GM19463 (cell line): ENCODE measurements around the gene ABCA4.

Experiments
- ATAC-seq: cut with Tn5 transposase; IDR thresholded peaks from one replicate; pipeline ENCODE4 v1.9.1; 2021; ENCODE audit warnings: mild to moderate bottlenecking, moderate library complexity; ENCODE audit not compliant: unreplicated experiment

ABCA4 gene

GRCh38 chr1:94031154-94031553 lies 89.8 kb downstream of the ABCA4 start:
- no peak for ATAC-seq

GRCh38 chr1:94029130-94029993 lies 91.6 kb downstream of the ABCA4 start:
- ATAC-seq = no peak

GRCh38 chr1:94027721-94028515 lies 93.0 kb downstream of the ABCA4 start:
- ATAC-seq = no peak

GRCh38 chr1:94026619-94027380 lies 94.1 kb downstream of the ABCA4 start:
- no peak for ATAC-seq

- ATAC-seq = no peak
Observed at GRCh38 chr1:94025383-94026340, 95.3 kb downstream of the ABCA4 start.

DNA sequence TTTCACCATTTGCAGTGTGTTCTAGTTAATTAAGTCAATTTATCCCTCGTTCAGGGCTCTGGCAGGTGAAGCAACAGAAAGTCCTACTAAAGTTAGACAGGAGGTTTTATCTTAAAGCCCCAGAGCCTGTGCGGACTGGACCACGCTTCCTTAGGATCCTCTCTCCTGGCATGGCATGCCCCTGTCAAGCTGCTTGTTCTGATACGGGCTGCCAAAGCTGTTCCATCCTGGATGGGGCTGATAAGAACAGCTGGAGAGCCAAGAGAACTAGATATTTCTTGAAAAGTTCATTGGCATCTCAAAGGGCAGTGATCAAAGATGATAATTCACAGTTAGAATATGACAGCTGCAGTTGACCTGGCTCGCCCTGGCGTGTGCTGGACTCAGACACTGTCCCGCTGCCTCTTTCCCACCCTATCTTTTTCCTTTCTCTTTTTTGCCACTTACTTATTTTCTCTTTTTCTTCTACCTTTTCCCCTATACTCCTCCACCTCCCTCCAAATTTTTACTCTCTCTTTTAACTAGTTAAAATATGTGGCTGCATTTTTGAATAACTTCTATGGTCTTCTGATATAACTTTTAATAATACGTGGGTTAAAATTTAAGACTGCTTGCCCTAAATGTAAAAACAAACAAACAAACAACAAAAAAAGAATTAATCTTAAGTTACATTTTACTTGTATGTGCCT lies 96.7 kb downstream of the ABCA4 start:
- ATAC-seq = no peak

GRCh38 chr1:94022471-94023189 lies 98.3 kb downstream of the ABCA4 start:
- no peak for ATAC-seq

DNA sequence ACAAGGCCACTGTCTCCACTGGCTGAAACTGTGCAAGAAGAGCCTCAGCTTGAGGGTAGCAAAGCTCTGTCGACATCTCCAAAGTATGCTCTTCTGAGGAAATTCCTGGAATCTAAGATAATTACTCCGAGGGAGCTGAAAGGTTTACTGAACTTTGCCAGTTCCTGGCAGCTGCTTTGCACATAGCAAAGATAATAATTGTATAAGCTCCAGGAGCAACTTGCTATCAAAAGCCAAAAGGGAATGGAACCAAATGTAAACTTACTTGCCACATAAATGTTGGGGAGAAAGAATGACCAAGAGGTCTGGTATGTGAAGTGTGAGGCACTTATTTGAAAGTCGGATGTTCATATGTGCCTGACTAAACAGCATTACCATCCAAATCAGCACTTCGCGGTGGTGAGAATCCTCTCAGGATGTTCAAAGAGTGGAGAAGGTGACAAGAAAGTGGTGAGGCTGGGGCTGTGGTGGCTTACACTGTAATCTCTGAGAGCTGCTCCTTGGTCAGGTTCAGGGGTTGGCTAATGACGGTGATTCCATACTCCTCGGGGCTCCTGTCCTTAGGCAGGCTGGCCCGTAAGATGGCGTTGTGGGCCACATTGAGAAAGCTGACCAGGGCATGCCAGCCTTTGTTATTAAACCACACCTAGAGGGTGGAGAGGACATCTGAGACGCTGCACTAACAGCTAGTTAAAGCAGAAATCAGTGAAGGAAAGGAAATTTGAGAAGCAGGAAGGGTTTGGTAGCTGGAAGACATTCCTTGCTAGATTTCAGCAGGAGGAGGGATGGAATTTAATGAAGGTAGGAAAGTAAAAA lies 100.0 kb downstream of the ABCA4 start:
- ATAC-seq = no peak

- no peak for ATAC-seq
Observed at GRCh38 chr1:94019327-94019726, 101.6 kb downstream of the ABCA4 start.

GRCh38 chr1:94017155-94017829 lies 103.7 kb downstream of the ABCA4 start:
- ATAC-seq = no peak

DNA sequence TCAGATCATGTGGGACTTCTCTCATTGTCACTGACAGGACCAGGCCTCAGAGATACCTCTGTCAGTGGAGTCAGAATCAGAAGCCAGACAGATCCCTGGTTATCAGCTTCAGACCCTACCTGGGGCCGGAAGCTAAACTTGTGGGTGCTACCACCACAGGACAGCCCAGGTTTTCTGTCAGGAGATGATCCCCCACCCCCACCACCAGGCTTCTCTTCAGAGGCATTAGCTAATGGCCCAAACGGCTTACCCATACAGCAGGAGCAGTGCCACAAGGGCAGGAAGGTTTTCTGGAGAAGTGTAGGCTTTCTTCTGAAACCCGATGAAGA lies 105.5 kb downstream of the ABCA4 start:
- ATAC-seq = no peak

GRCh38 chr1:94014635-94015488 lies 106.1 kb downstream of the ABCA4 start:
- no peak for ATAC-seq

DNA sequence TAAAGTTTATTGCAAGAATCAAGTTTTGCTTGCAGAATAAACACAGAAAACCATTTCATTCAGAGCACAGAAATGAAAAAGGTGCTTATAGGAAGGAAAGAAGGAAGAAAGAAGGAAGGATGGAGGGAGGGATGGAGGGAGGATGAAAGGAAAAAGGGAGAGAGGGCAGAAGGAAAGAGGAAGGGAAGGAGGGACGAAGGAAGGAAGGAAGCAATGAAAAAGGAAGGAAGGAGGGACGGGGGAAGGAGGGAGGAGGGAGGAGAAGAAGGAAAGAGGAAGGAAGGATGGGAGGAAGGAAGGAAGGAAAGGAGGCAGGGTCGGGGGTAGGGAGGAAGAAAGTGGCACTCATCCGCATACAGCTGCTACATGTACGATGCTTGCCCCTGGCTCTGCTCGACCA lies 106.9 kb downstream of the ABCA4 start:
- no peak for ATAC-seq

DNA sequence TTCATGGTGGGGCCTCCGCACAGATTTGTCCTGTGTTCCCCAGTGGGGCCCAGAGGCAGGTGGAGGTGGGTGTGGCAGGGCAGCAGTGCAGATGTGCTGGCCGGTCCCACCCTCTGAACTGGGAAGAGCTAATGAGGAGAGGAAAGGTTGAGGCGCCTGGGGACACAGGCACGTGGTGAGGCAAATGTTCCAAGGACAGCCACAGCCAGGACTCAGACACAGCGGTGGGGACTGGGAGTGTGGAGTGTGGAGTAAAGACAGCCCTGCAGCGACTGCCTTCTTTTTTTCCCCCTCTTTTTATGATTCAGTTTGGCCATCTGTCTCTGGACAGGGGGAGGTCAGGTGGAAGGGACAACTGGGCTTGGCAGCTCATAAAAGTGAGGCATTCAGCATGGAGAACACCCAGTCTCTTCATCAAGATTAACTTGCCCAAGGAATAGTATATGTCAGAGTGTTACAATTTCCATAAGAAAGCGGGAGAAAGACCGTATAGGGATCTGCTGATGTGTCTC lies 107.5 kb downstream of the ABCA4 start:
- ATAC-seq = no peak

DNA sequence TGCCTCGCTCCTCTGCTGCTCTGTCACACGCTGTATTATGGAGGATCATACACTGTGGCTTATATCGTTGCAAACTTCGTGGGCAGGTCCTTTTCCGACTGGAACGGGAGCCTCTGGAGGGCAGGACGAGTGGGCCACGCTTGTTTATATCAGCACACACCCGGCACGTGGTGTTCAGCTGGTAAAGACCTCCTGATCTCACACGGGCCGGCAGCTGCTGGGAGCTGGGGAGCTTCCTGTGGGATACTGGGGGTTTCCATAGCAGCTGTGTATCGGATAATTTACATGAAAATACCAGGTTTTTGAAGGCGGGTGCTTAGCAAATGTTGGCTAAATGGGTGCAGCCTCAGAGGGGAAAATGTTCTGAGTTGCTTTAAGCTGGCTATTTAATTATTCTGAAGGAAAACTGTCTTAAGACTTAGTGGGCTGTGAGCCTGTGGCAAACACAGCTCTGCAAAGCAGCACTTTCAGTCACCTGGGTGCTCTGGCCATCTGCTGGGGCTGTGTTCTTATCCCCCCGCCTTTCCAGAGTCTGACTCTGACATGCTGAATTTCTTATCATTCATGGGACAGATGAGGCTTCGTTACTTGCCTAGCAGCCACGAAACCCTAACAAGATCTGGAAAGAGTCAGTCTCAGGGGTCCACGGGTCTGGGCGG lies 108.1 kb downstream of the ABCA4 start:
- ATAC-seq = no peak
